Ovary (tissue), 3 donors: Measurements from ENCODE around the gene BRIP1.

Experiments used
- EP300 ChIP-seq: sonication (generic); formaldehyde crosslinking; IDR thresholded peaks from one replicate; pipeline ENCODE4 v1.6.1; 2017; ENCODE audit warnings: antibody characterized with exemption
- POLR2A ChIP-seq: fragments of 450-650 bp; IDR thresholded peaks from one replicate; pipeline ENCODE4 v1.6.1; 2017; ENCODE audit warnings: antibody characterized with exemption, mild to moderate bottlenecking, moderate library complexity
- TF ChIP-seq, protein P1 (sequence below), 3 donors: fragments of 450-650 bp in 2 of 3; fragments of 200-600 bp in 1 of 3; IDR thresholded peaks; one replicate each; pipeline versions ENCODE4 v1.5.1 to v1.8.0; 2016 to 2022; ENCODE audit warnings: antibody characterized with exemption in 3 of 3, mild to moderate bottlenecking in 1 of 3
- donor health status: DM: no; HTN: no; CAD: no.

GRCh38 chr17:61724777-61725176, 138.6 kb downstream of the BRIP1 start:
- TF ChIP-seq, protein P1, sequence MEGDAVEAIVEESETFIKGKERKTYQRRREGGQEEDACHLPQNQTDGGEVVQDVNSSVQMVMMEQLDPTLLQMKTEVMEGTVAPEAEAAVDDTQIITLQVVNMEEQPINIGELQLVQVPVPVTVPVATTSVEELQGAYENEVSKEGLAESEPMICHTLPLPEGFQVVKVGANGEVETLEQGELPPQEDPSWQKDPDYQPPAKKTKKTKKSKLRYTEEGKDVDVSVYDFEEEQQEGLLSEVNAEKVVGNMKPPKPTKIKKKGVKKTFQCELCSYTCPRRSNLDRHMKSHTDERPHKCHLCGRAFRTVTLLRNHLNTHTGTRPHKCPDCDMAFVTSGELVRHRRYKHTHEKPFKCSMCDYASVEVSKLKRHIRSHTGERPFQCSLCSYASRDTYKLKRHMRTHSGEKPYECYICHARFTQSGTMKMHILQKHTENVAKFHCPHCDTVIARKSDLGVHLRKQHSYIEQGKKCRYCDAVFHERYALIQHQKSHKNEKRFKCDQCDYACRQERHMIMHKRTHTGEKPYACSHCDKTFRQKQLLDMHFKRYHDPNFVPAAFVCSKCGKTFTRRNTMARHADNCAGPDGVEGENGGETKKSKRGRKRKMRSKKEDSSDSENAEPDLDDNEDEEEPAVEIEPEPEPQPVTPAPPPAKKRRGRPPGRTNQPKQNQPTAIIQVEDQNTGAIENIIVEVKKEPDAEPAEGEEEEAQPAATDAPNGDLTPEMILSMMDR (IDR thresholded peaks at IDR 0.05), result no peak
- no peak for TF ChIP-seq POLR2A
- TF ChIP-seq EP300, result no peak
